AG08396 (cell line): ENCODE measurements around the gene LRRC73.
"Not testable (repeated sequence)": the region's sequence is repeated elsewhere in the genome, so short reads cannot be mapped to it uniquely, and the experiment has no call there.

Source experiments
- DNase-seq: peaks from one replicate; pipeline ENCODE4 v3.0.0; 2012; ENCODE audit warnings: low spot score, mixed read lengths

LRRC73 gene

GRCh38 chr6:43509984-43510826, at the start of gene LRRC73:
LRRC73 (minus strand) TSS chr6:43510346; CDS start chr6:43509785, 561 bp downstream.
- DNase-seq: peak; percentile 92

- DNase-seq: no peak
Observed at GRCh38 chr6:43559328-43559727, 49.2 kb upstream of the LRRC73 start.

GRCh38 chr6:43557620-43558019, 47.5 kb upstream of the LRRC73 start:
- DNase-seq: not testable (repeated sequence)

DNA sequence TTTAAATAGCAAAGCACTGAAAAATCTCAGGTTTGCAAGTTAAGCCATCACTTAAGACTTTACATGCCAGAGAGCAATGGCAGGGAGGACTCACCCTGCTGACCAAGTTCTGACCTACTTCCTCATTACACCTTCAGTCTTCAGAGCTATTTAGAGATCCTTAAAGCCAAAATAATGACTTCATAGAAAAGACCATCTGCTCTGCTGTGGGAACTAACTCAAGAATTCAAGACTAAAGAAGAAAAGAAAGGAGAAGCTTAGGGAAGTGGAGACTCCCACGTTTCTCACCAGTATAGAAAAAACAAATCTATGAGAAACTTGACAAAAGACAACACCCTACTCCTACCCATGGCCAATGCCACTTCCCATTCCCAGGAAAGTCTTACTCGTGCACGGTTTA, 37.1 kb upstream of the LRRC73 start:
- DNase-seq: no peak

DNA sequence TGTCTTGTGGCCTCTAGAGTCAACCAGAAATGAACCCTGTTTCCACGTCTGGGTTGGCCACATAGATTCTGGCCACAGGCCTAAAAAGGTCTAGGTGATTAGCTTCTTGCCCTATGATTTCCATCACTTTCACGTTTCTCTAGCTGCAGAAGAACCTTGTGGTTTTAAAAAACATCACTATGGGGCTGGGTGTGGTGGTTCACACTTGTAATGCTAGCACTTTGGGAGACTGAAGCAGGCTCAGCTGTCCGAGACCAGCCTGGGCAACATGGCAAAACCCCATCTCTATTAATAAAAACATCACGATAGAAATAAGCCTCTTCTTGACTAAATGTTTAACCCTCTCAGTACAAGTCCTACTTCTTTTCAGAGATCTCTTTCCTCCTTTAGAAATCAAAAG, 34.3 kb upstream of the LRRC73 start:
- no peak for DNase-seq

DNA sequence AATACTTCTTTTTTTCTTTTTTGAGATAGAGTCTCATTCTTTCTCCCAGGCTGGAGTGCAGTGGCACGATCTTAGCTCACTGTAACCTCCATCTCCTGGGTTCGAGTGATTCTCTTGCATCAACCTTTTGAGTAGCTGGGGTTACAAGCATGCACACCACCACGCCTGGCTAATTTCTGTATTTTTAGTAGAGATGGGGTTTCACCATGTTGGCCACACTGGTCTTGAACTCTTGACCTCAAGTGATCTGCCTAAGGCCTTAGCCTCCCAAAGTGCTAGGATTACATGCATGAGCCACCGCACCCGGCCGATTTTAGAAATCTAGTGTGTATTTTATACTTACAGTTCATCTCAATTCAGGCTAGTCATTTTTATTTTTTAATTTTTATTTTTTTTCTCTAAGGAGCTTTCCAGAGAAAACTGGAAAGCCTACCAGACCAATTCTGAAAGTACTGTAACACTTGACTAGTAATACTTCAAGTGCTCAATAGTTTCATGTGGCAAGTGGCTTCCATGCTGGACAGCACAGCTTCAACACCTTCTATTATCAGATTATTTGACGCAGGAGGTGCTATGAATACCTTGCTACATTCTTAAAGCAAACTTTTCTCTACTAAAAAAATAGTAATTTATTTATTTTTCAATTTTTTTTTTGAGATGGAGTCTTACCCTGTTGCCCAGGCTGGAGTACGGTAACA, 31.8 kb upstream of the LRRC73 start:
- DNase-seq: no peak

DNA sequence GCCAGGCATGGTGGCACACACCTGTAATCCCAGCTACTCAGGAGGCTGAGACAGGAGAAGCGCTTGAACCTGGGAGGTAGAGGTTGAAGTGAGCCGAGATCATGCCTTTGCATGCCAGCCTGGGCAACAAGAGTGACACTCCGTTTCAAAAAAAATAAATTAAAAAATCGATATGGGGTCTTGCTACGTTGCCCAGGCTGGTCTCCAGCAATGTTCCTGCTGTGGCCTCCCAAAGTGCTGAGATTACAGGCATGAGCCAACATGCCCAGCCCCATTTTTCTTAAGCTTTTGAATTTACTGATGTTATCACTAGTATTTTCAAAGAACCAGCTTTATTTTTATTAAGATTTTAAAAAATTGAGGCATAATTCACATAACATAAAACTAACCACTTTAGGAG, 30.4 kb upstream of the LRRC73 start:
- no peak for DNase-seq

DNA sequence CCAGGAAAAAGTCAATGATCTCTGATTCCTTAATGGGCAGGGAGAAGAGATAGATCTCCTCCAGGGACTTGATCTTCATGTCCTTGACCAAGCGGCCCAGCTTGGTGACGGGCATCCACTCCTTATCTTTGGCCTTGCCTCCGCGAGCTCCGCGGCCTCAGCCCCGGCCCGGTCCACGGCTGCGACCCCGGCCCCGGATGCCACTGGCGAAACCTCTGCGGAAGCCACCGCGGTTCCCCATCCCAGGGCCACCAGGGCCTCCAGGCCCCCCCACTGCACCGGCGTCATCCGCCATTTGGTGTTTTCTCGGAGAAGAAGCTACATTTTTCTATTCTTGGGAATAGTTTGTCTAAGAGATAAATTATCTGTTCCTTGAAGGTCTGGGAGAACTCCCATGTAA, 29.3 kb upstream of the LRRC73 start:
- not testable (repeated sequence) for DNase-seq

GRCh38 chr6:43538986-43539385, 28.8 kb upstream of the LRRC73 start:
- not testable (repeated sequence) for DNase-seq

GRCh38 chr6:43532201-43532600, 22.1 kb upstream of the LRRC73 start:
- DNase-seq: peak; percentile 31

DNA sequence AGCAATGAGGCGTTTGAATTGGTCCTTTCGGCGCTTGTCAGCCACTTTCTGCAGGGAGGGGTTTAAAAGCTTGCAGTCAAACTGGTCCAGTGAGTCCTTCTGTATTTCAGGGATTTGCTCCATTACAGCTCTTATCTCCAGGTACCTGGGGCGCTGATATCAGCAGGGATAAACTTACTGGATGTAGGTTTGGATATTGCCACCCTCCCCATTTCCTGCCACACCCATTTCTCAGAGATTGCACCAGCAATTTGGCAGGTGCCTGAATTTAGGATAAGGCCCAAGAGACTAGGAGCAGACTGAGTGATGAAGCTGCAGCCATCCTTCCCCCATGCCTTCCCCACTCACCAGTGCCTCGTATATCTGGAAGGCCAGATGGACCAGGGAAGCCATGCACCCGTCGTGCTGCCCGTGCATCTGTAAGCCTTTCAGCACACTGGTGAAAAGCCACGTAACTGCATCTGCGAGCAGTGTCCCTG, 14.4 kb upstream of the LRRC73 start:
- DNase-seq: no peak

DNA sequence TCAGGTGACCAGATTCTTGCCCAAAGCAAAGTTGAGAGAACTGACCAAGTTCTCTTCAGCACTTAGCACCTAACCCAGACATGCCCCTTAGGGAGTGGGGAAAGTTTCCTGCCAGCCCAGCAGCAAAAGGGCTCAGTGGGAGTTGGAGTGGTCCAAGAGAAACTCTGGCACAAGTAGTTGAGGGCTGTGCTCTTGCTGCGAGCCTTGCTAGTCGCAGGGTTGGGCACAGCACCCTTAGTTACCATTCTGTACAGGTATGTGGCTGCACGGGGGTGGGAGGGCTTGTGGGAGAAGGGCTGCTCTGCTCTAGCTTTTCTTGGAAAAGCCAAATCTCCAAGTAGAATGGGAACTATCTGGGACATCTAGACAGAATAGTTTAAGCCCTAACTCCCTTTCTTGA, 13.1 kb upstream of the LRRC73 start:
- no peak for DNase-seq

GRCh38 chr6:43522547-43523261, 12.6 kb upstream of the LRRC73 start:
- no peak for DNase-seq

GRCh38 chr6:43521836-43522235, 11.7 kb upstream of the LRRC73 start:
- no peak for DNase-seq

DNA sequence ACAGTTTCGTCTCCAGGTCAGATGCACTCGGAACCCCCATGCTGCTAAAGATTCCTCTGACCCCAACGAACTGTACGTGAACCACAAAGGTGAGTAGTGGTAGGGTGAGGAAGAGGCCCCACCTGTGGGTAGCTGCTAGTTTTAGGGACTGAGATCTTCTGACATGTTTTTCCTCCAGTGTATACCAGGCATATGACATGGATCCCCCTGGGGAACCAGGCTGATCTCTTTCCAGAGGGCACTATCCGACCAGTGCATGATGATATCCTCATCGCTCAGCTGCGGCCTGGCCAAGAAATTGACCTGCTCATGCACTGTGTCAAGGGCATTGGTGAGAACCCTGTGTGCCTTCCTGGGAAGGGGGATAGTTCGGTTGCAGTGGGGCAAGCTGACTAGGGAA, 10.0 kb upstream of the LRRC73 start:
- no peak for DNase-seq

DNA sequence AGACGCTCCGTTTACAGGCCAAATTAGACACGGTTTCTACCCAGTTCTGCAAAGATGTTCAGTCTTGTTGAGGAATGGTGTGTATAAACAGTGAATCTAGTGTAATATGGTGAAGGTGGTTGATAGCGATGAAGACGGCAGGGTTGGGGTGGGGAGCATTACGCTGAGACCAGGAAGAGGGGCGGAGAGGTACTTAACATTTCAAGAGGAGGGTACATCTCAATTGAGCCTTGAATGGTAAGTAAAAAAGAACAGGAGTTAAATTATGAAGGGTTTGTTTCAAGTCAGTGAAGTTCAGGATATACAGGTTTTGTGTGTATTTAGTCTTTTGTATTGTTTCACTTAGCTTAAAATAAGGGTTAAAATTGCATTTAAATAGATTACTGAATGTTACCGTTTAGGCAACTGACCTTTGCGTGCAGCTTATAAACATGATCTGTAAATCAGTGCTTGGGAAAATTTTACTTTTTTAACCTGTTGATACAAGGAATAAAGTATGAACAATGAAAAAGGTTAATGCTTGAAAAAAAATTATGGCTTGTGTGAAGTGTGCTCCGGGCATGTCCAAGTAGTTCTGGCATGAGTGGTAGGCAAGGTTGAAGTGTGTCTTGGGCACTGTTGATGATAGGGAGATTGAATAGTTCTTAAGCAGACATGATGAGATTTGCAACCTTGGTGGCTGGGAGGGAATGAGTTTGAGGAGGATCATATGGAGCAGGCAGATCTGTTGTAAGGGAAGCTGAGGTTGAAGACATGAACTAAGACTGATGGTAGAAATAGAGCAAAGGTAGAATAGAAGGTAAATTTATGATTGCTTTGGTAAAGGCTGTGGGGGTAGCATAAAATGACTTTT, 7.6 kb upstream of the LRRC73 start:
- no peak for DNase-seq

DNA sequence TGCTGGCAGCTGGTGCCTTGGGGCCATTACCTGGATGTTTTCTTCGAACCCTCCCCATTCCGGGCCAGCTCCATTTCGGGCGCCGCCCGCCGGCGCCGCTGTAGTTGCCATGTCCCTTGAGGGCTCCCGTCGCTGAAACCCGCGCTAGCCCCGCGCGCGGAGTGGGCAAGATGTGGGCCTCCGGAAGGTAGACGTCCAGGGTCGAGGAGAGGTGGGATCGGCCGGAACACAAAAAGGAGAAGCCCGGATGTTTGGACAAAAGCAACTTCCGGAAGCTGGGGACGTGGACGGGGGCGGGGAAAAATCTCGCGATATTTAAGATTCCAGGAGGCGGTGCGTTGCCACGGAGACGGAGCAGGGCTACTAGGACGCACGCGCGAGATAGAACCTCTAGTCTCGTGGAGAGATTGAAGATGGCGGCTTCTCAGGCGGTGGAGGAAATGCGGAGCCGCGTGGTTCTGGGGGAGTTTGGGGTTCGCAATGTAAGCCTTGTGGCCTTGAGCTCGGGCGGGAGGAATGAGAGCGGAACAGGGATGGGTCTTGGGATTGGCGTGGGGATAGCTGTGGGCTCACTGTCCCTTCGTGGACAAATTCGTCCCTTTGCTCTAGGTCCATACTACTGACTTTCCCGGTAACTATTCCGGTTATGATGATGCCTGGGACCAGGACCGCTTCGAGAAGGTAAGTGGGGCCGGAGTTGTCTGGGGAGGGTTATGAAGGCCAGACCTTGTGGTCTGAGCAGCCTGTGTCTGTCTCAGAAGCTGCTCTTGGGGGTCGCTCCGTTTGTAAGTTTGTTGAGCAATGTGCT, 6.8 kb upstream of the LRRC73 start, which contains the start of the genes POLR1C and YIPF3:
Gene POLR1C (plus strand): TSS at position 393 of the 808 bp plus-strand sequence. CDS start 21 bp downstream, at position 414.
Gene YIPF3 (minus strand): TSS at position 230 of the 808 bp plus-strand sequence. CDS start 119 bp downstream, at position 111.
- peak; percentile 98 for DNase-seq

DNA sequence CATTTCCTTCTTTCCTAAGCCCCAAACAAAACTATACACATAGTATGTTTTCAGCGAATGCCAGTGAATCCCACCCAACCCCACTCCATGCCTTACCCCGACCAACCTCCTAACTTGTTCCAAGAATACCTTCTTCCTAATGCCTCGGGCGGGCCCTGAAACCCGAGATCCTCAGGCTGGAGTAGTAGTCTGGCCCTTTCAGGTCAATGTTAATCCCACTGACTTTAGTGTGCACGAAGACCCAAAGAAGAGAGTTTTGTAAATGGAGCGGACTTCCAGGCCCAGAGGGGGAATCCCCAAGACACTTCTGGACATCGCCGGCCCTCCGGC, 6.2 kb upstream of the LRRC73 start:
- DNase-seq: no peak

DNA sequence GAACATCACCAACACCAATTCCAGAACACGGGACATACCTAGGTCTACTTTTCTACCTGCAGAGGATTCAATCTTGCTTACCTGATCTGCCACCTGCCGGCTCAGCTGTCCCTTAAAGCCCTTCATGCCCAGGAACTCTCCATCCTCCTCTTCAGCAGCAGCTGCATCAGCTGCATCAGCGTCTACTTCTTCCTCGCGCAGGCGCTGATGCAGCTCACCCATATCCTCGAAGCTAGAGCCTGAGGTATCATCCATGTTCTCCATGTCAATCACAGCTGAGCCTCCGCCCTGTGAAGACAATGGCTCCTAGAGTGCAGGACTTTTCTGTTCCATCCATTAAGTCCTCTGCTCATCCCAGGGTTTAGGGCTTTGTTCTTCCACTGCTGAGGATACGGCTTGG, 5.7 kb upstream of the LRRC73 start:
- DNase-seq: no peak

DNA sequence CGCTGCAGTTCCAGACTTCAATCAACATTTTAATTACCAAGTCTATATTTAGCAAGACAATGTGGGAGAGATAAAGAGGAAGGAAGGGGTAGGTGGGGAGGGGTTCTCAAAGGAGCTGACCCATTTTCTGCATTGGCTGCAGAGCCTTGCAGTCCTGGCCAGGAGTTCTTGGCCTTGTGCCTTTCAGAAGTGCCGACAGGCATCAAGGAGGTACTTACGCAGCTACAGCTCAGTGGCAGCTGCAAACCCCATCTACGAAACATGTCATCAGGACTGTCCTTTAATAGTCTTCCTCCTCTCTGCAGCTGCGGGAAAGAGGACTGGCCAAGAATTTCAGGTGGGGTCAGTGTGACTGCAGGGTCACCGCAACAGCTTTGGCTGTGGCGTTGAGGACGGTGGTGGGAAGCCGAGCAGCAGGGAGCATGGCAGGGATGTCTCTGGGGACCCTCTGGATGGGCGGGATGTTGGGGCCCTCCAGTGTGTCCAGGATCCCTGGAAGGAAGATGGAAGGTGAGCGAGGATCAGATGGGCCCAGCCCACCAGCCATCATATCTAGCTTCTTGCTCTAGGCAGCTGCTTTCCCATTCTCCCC, 1.8 kb upstream of the LRRC73 start:
- DNase-seq: no peak
